Fibroblast of gingiva (primary cell): ENCODE measurements around the gene GABRB1.

Source experiments
- DNase-seq: peaks from one replicate; pipeline ENCODE4 v3.0.0-alpha.2; 2011; ENCODE audit warnings: low read depth

Gene GABRB1

DNA sequence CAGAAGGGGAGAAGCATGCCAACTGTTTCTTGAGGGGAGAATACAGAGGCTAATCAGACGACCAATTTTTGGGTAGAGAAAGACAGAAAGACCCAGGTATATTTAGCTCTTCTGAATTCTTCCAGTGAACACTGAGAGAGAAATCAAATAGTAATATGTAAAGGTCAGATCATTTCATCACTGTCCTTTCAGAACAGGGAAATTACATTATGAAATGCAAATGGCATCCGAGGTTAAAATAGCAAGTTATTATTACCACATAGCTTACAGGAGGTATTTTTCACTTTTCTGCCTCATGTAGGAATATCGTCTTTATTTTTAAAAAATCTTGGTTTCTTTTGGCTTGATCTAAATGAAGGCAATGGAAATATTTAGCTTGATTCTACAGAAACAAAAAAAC, 18.0 kb downstream of the GABRB1 start:
- DNase-seq: no peak

- no peak for DNase-seq
Observed at GRCh38 chr4:47050761-47051725, 19.7 kb downstream of the GABRB1 start.

- no peak for DNase-seq
Observed at GRCh38 chr4:47053485-47053884, 22.1 kb downstream of the GABRB1 start.

- no peak for DNase-seq
Observed at GRCh38 chr4:47054130-47054529, 22.8 kb downstream of the GABRB1 start.

DNA sequence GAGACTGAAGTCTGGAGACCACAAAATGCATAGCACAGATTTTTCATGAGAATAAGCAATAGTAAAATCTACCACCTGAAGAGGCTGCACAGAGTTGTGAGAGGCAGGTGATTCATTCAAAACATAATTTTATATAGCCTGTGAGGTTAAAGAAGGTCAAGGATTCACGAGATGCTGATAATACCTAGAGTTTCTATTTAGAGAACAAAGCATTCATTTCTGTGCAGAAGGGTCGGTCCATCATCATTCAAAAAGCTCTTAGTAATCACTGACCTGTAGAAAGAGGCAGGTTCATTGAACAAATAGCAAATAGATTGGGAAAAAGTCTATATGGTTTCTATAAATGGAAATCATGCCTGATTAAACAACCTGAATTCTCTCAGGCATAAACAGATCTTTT, 26.6 kb downstream of the GABRB1 start:
- no peak for DNase-seq

DNA sequence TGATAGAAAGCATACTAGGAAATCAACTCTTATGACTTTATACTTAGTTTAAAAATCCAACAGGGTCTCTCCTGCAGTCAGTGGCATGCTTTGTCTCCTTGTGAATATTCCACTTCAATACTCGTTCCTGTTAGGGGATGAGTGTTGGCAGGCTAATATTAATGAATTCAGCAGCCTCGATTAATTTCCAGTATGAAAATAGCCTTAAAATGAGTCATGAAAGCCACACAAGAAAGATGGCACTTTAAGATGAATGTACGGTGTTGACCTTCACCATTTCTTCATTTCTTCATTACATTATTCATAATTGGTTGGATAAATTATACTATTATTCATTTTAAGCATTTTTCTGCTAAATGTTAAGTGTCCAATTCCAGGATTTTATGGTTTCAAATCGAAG, 29.2 kb downstream of the GABRB1 start:
- no peak for DNase-seq

DNA sequence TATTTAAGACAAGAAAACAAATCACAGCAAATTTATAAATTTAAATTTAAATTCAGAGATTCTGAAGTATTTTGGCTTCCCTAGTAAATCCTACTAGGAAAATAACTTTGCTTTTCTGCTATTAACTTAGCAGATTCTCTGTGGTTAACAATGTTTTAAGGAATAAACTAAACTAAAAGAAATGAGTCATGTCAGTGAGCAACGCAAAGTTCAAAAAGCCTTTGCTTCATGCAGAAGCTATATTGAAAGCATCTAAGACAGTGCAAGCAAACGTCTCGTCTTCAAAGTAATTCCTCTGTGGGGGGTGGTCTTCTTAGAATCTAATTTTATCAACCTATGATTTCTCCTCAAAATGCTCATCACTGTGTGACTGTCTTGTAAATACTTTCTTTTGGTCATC, 30.1 kb downstream of the GABRB1 start:
- DNase-seq: no peak

- no peak for DNase-seq
Observed at GRCh38 chr4:47065051-47065481, 33.7 kb downstream of the GABRB1 start.

DNA sequence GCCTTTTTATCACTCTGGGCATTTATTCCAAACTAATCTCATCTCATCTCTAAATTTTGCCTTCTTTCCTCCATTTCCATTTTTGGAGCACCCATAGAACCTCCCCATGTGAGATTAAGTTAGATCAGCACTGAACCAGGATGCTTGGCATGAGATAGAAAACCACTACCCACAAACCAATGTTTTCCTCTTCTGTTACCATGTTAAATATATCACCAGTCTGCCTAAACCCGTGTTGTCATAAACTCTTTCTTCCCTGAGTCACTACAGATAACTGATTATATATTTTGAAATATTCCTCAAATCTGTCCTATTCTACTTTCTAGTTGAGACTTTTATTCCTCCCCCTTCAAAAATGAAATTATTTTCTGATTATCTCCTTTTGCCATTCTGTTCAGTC, 37.6 kb downstream of the GABRB1 start:
- DNase-seq: no peak

DNA sequence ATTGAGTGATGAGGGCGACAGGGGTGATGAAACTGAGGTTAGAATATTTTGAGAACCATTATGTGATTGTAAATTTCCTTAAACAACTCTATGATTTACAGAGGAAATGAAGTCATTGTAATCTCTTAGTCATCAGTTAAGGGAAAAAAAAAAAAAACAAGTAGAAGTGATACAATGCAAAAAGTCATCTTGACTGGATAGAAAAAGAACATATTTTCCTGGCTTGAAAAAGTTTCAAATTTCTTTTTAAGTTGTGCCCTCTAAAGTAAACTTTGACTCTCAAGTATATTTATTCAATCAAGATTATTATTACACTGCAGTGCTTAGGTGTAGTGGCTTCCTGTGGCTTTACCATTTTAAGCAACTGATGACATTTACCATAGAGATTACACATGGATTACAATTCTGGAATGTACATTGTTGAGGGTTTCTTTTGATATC, 40.6 kb downstream of the GABRB1 start:
- DNase-seq: no peak

DNA sequence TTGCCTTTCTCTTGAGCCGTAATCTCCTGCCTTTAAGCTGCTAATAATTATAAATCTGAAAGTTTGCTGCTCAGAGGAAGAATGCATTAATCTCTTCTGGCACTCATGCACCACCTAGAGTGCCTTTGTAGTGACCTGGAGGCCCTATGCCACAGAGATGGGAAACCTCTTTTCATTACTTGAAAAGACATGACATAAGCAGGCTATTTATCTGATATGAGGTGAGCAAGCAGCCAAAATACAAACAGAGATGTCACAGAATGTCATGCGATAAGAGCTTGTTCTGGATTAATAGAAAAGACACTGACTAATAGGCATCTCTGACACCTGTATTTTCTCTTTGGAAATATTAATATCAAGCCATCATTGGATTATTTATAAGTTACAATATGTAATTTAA, 42.3 kb downstream of the GABRB1 start:
- no peak for DNase-seq

DNA sequence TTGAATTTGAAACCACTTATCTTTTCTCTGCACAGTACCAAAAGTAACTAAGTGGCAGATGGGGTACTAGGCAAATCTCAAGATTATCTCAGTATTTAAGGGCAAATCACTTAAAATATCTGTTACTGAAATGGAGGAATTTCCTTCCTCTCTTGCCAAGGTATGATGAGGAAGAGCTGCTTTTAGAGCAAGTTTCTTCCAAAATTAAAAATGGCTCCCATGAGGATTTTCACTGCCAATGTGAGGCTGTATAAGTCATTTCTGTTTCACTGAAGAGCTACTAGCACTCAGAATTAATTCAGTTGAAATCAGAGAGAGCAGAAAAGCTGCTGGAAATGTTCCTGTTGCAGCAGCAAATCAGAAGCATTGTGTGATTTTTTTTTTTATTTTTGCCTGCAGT, 43.4 kb downstream of the GABRB1 start:
- DNase-seq: no peak

- no peak for DNase-seq
Observed at GRCh38 chr4:47075262-47075661, 43.9 kb downstream of the GABRB1 start.

DNA sequence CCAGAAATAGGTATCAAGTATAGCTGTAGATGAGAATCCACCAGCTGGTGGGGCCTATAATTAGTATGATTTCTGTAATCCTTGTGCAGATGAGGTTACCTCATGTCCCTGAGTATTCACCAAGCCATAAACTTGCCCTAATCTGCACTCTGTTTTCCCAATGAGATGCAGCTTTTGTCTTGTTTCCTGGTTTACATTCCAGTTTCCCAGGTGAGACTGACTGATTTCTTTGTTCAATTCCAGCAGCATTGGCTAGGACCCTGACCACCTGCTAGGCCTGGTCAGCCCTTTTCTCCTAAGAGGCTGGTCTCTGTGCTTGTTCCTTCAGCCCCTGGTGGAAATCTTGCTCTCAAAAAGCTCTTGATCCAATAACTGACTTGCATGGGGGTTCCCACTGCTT, 44.6 kb downstream of the GABRB1 start:
- no peak for DNase-seq

DNA sequence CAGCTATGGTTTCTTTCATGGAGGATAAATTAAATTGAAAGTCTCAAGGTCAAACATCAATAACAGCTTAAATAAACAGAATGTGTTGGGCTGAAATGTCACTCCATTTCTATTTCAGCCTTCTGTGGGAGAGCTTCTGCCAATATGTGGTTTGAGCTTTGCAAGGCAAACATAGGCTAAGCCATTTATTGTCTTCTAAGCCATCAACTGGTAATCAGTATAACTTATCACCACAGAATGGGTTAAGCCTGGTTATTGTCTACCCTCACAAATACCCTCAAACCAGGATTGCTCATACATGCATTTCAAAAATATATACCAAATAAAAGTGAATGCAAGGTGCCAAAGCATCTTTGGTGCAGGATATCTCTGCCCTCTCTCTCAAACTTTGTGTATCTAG, 52.7 kb downstream of the GABRB1 start:
- DNase-seq: no peak

DNA sequence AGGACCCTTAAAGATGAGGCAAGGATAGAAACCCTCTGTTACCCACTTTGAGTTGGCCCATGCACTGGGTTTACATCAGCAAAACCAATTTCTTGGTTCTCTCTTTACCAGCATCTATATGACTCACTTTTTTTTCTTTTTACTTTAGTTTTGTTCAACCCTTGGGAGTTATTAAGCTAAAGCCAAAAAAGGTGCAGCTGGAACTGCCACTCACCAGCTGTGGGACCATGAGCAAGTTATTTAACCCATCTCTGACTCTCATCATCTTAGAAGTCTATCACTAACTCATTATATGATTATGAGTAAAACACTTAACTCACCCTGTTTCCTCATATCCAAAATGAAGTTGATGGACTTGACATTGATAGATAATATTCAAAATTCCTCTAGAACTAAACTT, 53.4 kb downstream of the GABRB1 start:
- DNase-seq: no peak

DNA sequence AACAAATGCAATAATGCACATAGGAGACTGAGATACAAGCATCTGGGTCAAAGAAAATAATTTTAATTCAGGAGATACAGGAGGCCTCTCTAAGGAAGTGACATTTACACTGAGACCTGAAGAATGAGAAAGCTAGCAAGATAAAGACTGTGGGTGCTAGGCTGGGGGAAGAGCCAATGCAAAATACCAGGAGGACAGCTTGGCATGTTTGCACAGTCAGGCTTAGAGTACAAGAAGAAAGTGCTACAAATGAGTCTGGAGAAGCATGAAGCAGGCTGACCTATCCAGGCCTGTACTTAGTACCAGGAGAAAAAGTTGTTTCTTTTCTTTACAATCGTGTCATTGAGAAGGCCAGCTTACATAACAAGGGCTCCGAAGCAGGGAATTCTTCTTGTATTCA, 56.9 kb downstream of the GABRB1 start:
- DNase-seq: no peak

- DNase-seq: no peak
Observed at GRCh38 chr4:47095884-47096283, 64.5 kb downstream of the GABRB1 start.

DNA sequence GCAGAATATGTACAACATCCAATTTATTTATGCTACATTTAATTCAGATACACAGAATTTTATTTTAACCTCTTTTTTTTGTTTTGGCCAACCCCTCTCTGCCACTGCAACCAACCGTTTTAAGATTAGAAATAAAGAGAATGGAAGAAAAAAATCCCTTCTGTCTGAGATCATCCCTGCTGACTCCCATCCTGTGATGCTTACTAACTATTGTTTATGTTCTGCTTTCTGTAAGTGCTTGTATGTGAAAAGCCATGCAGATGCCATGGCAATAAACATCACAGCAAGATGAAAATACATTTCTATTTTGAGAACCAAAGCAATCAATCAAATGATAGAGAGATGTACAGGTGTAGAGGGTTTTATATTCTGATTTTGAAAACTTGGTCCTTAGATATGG, 70.1 kb downstream of the GABRB1 start:
- DNase-seq: no peak

DNA sequence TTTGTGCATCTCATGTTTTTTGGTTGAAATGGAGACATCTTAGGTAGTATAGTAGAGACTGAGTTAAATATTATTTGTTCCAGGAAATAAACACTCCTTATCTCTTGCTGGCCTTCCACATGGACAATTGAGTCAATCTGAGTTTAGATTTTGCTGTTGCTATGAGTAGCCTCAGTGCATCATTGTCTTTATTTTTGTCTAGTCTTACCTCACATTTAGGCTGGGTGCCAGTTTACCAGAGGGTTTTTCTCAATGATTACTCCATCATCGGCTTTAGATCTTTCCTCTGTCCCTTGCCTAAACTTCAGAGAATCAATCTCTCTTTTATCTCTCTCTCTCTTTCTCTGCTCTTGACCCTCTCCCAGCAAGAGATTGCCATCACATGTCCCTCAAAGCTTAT, 73.6 kb downstream of the GABRB1 start:
- no peak for DNase-seq

DNA sequence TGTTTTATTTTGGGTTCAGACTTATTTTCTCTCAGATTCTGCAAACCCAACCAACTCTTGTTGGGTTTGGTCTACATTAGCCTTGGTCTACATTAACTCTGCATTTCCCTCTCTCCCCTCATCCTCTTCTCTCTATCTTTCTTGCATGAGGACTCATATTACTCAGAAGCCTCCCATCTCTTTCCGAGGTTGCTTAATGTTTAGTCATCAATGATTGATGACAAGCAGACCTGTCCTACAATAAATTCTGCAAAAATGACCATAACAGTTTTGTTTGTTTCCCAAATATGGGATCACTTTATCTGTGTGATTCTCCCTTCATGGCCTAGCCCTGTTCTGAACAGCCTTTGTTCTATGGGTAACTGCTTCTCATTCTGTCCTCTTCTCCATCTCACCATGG, 75.2 kb downstream of the GABRB1 start:
- no peak for DNase-seq

- DNase-seq: no peak
Observed at GRCh38 chr4:47109379-47109778, 78.0 kb downstream of the GABRB1 start.

DNA sequence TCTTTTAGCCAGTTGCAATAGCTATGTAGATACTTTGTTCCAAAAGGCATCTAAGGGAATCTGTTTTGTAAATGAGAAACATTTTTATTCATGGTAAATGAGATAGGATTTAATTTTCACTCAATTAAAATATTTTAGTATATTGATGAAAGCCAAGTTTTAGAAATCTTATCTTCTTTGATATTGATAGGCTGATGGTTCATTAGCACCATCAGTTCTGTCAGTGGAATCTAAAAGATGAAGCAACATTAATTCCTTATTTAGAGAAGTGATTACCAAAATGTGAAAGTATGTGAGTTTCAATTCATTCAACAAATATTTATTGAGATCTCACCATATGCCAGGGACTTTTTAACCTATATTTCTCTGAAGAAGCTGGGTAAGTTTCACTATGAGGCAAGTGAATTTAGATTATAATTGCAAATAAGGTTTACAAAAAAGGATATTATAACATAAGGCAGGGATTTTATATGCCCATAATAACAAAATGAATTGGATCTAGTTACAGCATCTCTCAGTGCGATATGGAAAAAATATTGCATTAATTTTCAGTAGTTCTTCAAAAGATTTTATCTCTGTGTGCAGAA, 79.3 kb downstream of the GABRB1 start:
- DNase-seq: no peak
